ENCODE measurements around the gene POLR1A.

The POLR1A gene

DNA sequence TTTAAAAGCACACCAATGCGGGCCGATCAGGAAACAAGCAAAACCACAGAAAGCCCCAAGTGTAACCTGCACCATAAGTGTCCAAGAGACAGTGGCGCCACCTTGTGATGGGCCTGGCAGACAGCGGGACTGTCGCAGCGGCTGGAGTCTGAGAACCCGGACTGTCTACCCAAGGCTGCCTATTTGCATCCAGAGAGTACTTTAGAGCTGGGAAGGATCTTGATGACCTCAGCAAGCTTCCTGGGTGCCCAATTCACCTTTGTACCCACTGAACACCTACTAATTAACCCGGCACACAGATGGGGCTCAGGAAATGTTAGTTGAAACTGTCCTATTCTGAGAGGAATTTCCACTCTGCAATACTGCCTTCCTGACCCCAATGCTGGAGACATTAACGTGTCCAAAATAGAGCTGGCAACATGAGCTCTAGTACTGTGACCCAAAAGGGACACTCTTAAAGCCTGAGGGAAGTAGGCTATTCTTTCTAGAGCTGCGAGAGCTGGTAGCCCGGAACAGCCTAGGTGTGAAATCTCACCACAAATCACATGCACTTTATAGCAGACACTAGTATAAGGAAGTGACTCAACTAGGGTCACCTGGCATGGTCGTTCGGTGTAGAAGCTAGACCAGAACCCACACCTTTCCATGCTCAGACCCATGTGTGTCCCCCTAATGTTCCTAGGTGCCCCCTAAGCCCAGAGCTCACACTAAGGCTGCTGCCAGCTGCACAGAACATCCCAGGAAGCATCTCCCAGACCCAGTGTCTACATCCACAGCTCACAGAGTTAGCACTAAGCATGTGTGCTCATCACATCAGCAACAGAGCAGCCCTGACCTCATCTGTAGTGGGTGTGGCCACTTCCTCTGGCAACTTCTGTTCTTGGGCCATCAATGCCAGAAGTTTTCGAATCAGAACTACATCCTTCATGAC, 25.4 kb downstream of the POLR1A start:
- 70% methylated on average over 13 of the region's 14 CpGs for WGBS

GRCh38 chr2:86078774-86079545, 26.7 kb downstream of the POLR1A start:
- 87% methylated on average over 7 of the region's 7 CpGs for WGBS
- no peak overlapping the region for H4K91ac ChIP-seq (ENCODE audit: low read length)
- H2AK5ac ChIP-seq (ENCODE audit: low read length, severe bottlenecking): no peak overlapping the region
- H2BK15ac ChIP-seq (ENCODE audit: low read depth, poor library complexity, severe bottlenecking): no peak overlapping the region
- peak; percentile 75 for DNase-seq
- H2BK5ac ChIP-seq (ENCODE audit: low read depth, low read length, poor library complexity, severe bottlenecking): no peak overlapping the region
- H3K27ac ChIP-seq (ENCODE audit: low read length, poor library complexity, severe bottlenecking): no peak overlapping the region
- H3K18ac ChIP-seq (ENCODE audit: low read depth in 1 of 2, low read length in 2 of 2): no peak overlapping the region
- H3K79me1 ChIP-seq (replicated peaks; ENCODE audit: low read length, poor library complexity, severe bottlenecking): no peaks in the 10 kb centered on the region
- no peak overlapping the region for H3K14ac ChIP-seq (ENCODE audit: low read length in 2 of 2)
- no peak overlapping the region for H4K8ac ChIP-seq (ENCODE audit: low read length)
- H3K27me3 ChIP-seq (ENCODE audit: control insufficient read depth in 1 of 2, insufficient read depth in 1 of 2, low read length in 2 of 2): no peaks in the 10 kb centered on the region
- H3K4ac ChIP-seq (ENCODE audit: low read depth in 1 of 2, low read length in 2 of 2): no peak overlapping the region
- peaks cover 58 to 75% of the 10 kb centered on the region in 2 experiments for H3K36me3 ChIP-seq (ENCODE audit: control insufficient read depth in 1 of 2, insufficient read depth in 2 of 2, low read depth in 1 of 2, low read length in 2 of 2)
- H3K23ac ChIP-seq (ENCODE audit: low read length in 2 of 2): no peak overlapping the region
- no peaks in the 10 kb centered on the region for H3K9me3 ChIP-seq (ENCODE audit: control insufficient read depth, low read length)
- H3K4me2 ChIP-seq (ENCODE audit: low read length, poor library complexity, severe bottlenecking): no peak overlapping the region
- H3K9ac ChIP-seq (ENCODE audit: low read length): peak overlapping the region; percentile 7
- no peak overlapping the region for H2BK12ac ChIP-seq (ENCODE audit: low read length in 2 of 2)
- H3K4me3 ChIP-seq (ENCODE audit: insufficient read depth in 1 of 2, low read depth in 1 of 2, low read length in 2 of 2): no peak overlapping the region
- no peak overlapping the region for H2BK120ac ChIP-seq (ENCODE audit: low read depth, low read length)
- H3K4me1 ChIP-seq (ENCODE audit: control insufficient read depth, insufficient read depth, low read depth, low read length): no peaks in the 10 kb centered on the region
- no peak overlapping the region for H2AFZ ChIP-seq (ENCODE audit: low read depth, low read length)

More for the DNA sequence above, 25.4 kb downstream of the POLR1A start:
- Histone ChIP-seq H2AFZ (ENCODE audit: low read depth, low read length) (no peak overlapping the region), H3K14ac (ENCODE audit: low read length in 2 of 2) (no peak overlapping the region), H3K79me1 (replicated peaks; ENCODE audit: low read length, poor library complexity, severe bottlenecking) (no peaks in the 10 kb centered on the region), H2BK15ac (ENCODE audit: low read depth, poor library complexity, severe bottlenecking) (no peak overlapping the region), H4K8ac (ENCODE audit: low read length) (peak overlapping the region; percentile 51), H3K4me3 (ENCODE audit: insufficient read depth in 1 of 2, low read depth in 1 of 2, low read length in 2 of 2) (no peak overlapping the region), H3K9ac (ENCODE audit: low read length) (peak overlapping the region; percentile 7), H4K91ac (ENCODE audit: low read length) (peak overlapping the region; percentile 54), H3K4me1 (ENCODE audit: control insufficient read depth, insufficient read depth, low read depth, low read length) (no peaks in the 10 kb centered on the region), H2BK12ac (ENCODE audit: low read length in 2 of 2) (no peak overlapping the region), H3K23ac (ENCODE audit: low read length in 2 of 2) (no peak overlapping the region), H2BK120ac (ENCODE audit: low read depth, low read length) (no peak overlapping the region), H3K18ac (ENCODE audit: low read depth in 1 of 2, low read length in 2 of 2) (no peak overlapping the region), H2AK5ac (ENCODE audit: low read length, severe bottlenecking) (no peak overlapping the region), H3K27ac (ENCODE audit: low read length, poor library complexity, severe bottlenecking) (no peak overlapping the region), H3K36me3 (ENCODE audit: control insufficient read depth in 1 of 2, insufficient read depth in 2 of 2, low read depth in 1 of 2, low read length in 2 of 2) (peaks cover 49 to 72% of the 10 kb centered on the region in 2 experiments), H3K4me2 (ENCODE audit: low read length, poor library complexity, severe bottlenecking) (no peak overlapping the region), H3K27me3 (ENCODE audit: control insufficient read depth in 1 of 2, insufficient read depth in 1 of 2, low read length in 2 of 2) (no peaks in the 10 kb centered on the region), H2BK5ac (ENCODE audit: low read depth, low read length, poor library complexity, severe bottlenecking) (no peak overlapping the region), H3K4ac (ENCODE audit: low read depth in 1 of 2, low read length in 2 of 2) (peak overlapping the region in 1 of 2 experiments; percentile 40), H3K9me3 (ENCODE audit: control insufficient read depth, low read length) (no peaks in the 10 kb centered on the region)
- peak; percentile 73 for DNase-seq

GRCh38 chr2:86075886-86076285, 29.8 kb downstream of the POLR1A start:
- no peak for DNase-seq
- H3K23ac ChIP-seq (ENCODE audit: low read length in 2 of 2): no peak overlapping the region

GRCh38 chr2:86074811-86075210, 30.9 kb downstream of the POLR1A start:
- Histone ChIP-seq H3K9me3 (ENCODE audit: control insufficient read depth, low read length) (no peaks in the 10 kb centered on the region), H2BK12ac (ENCODE audit: low read length in 2 of 2) (no peak overlapping the region), H3K23ac (ENCODE audit: low read length in 2 of 2) (no peak overlapping the region), H3K4me3 (ENCODE audit: insufficient read depth in 1 of 2, low read depth in 1 of 2, low read length in 2 of 2) (no peak overlapping the region), H3K4me1 (ENCODE audit: control insufficient read depth, insufficient read depth, low read depth, low read length) (peaks cover 7% of the 10 kb centered on the region), H3K36me3 (ENCODE audit: control insufficient read depth in 1 of 2, insufficient read depth in 2 of 2, low read depth in 1 of 2, low read length in 2 of 2) (peaks cover 56 to 75% of the 10 kb centered on the region in 2 experiments), H3K4ac (ENCODE audit: low read depth in 1 of 2, low read length in 2 of 2) (no peak overlapping the region), H4K8ac (ENCODE audit: low read length) (no peak overlapping the region), H2AFZ (ENCODE audit: low read depth, low read length) (no peak overlapping the region), H2BK120ac (ENCODE audit: low read depth, low read length) (no peak overlapping the region), H3K79me1 (replicated peaks; ENCODE audit: low read length, poor library complexity, severe bottlenecking) (peaks cover 4% of the 10 kb centered on the region), H4K91ac (ENCODE audit: low read length) (no peak overlapping the region), H3K9ac (ENCODE audit: low read length) (no peak overlapping the region), H2BK15ac (ENCODE audit: low read depth, poor library complexity, severe bottlenecking) (peak overlapping the region; percentile 12), H3K14ac (ENCODE audit: low read length in 2 of 2) (no peak overlapping the region), H3K27ac (ENCODE audit: low read length, poor library complexity, severe bottlenecking) (no peak overlapping the region), H3K4me2 (ENCODE audit: low read length, poor library complexity, severe bottlenecking) (no peak overlapping the region), H3K18ac (ENCODE audit: low read depth in 1 of 2, low read length in 2 of 2) (no peak overlapping the region), H2AK5ac (ENCODE audit: low read length, severe bottlenecking) (no peak overlapping the region), H2BK5ac (ENCODE audit: low read depth, low read length, poor library complexity, severe bottlenecking) (no peak overlapping the region), H3K27me3 (ENCODE audit: control insufficient read depth in 1 of 2, insufficient read depth in 1 of 2, low read length in 2 of 2) (no peaks in the 10 kb centered on the region)
- no peak for DNase-seq
- WGBS: 95% methylated on average over 15 of the region's 15 CpGs

More at GRCh38 chr2:86075886-86076285, 29.8 kb downstream of the POLR1A start:
- Histone ChIP-seq H3K36me3 (ENCODE audit: control insufficient read depth in 1 of 2, insufficient read depth in 2 of 2, low read depth in 1 of 2, low read length in 2 of 2) (peaks cover 61 to 74% of the 10 kb centered on the region in 2 experiments), H2BK120ac (ENCODE audit: low read depth, low read length) (no peak overlapping the region), H3K4me3 (ENCODE audit: insufficient read depth in 1 of 2, low read depth in 1 of 2, low read length in 2 of 2) (no peak overlapping the region), H3K18ac (ENCODE audit: low read depth in 1 of 2, low read length in 2 of 2) (no peak overlapping the region), H3K9me3 (ENCODE audit: control insufficient read depth, low read length) (no peaks in the 10 kb centered on the region), H3K4ac (ENCODE audit: low read depth in 1 of 2, low read length in 2 of 2) (no peak overlapping the region), H3K4me1 (ENCODE audit: control insufficient read depth, insufficient read depth, low read depth, low read length) (peaks cover 7% of the 10 kb centered on the region), H3K14ac (ENCODE audit: low read length in 2 of 2) (no peak overlapping the region), H3K4me2 (ENCODE audit: low read length, poor library complexity, severe bottlenecking) (no peak overlapping the region), H2BK5ac (ENCODE audit: low read depth, low read length, poor library complexity, severe bottlenecking) (no peak overlapping the region), H4K91ac (ENCODE audit: low read length) (no peak overlapping the region), H3K9ac (ENCODE audit: low read length) (no peak overlapping the region), H3K27me3 (ENCODE audit: control insufficient read depth in 1 of 2, insufficient read depth in 1 of 2, low read length in 2 of 2) (no peaks in the 10 kb centered on the region), H2AFZ (ENCODE audit: low read depth, low read length) (no peak overlapping the region), H3K79me1 (replicated peaks; ENCODE audit: low read length, poor library complexity, severe bottlenecking) (no peaks in the 10 kb centered on the region), H2BK12ac (ENCODE audit: low read length in 2 of 2) (no peak overlapping the region), H4K8ac (ENCODE audit: low read length) (no peak overlapping the region), H2AK5ac (ENCODE audit: low read length, severe bottlenecking) (no peak overlapping the region), H3K27ac (ENCODE audit: low read length, poor library complexity, severe bottlenecking) (no peak overlapping the region), H2BK15ac (ENCODE audit: low read depth, poor library complexity, severe bottlenecking) (no peak overlapping the region)
- WGBS: 99% methylated on average over 5 of the region's 5 CpGs
